GM12865 (cell line): ENCODE measurements around the gene ARMCX4.

Source experiments
- DNase-seq: peaks from one replicate; pipeline ENCODE4 v3.0.0; 2010; ENCODE audit warnings: low read depth
- H3K4me3 ChIP-seq: 2 replicates; pipeline ENCODE4 v1.5.1; 2011; ENCODE audit warnings: mild to moderate bottlenecking, low read depth, low read length, control low read depth
- TF ChIP-seq, protein P1 (sequence below): IDR thresholded peaks from 2 replicates; pipeline ENCODE4 v1.5.1; 2011; ENCODE audit warnings: low read length, control low read depth, low read depth, inconsistent platforms; ENCODE audit not compliant: insufficient read depth; ENCODE audit errors: missing control alignments

The ARMCX4 gene

DNA sequence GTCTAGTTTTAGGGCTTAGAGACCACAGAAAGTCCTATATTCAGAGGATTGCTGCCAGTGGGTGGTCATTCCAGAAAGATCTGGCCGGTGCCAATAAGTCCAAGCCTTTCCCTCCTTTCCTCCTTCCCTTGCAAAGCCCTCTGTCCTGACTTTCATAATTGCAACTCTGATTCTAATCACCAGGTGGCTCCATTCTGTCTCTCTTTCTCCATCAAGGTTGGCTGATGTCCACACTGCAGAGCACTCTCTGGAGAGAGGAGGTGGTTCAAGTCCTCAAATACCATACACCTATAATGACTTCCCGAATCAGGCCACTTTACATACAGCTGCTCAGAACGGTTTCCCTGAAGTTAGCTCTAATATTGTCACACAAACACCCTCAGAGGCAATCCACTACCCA is 22.4 kb upstream of the ARMCX4 start:
- peak; percentile 5 for DNase-seq
- H3K4me3 ChIP-seq = no peak overlapping the region
- TF ChIP-seq, protein P1, sequence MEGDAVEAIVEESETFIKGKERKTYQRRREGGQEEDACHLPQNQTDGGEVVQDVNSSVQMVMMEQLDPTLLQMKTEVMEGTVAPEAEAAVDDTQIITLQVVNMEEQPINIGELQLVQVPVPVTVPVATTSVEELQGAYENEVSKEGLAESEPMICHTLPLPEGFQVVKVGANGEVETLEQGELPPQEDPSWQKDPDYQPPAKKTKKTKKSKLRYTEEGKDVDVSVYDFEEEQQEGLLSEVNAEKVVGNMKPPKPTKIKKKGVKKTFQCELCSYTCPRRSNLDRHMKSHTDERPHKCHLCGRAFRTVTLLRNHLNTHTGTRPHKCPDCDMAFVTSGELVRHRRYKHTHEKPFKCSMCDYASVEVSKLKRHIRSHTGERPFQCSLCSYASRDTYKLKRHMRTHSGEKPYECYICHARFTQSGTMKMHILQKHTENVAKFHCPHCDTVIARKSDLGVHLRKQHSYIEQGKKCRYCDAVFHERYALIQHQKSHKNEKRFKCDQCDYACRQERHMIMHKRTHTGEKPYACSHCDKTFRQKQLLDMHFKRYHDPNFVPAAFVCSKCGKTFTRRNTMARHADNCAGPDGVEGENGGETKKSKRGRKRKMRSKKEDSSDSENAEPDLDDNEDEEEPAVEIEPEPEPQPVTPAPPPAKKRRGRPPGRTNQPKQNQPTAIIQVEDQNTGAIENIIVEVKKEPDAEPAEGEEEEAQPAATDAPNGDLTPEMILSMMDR = no peak

DNA sequence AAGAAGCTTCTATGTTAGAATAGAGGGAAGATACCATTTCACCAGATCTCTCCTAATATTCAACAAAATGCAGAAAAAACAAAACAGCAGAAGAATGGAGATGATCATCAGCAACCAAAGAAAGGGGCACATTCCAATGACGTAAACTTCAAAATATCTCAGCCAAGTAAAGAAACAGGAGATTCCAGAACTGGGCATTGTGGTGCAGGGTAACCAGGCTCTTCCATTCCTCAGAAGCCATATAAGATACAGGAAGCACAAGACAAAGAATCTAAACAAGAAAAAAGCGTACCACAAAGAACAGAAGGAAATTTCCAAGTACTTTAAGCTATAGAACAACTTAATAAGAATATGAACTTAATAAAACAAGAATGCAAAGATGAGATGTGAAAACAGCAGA is 6.9 kb upstream of the ARMCX4 start:
- TF ChIP-seq, protein P1 = no peak
- DNase-seq = no peak
- no peak overlapping the region for H3K4me3 ChIP-seq

DNA sequence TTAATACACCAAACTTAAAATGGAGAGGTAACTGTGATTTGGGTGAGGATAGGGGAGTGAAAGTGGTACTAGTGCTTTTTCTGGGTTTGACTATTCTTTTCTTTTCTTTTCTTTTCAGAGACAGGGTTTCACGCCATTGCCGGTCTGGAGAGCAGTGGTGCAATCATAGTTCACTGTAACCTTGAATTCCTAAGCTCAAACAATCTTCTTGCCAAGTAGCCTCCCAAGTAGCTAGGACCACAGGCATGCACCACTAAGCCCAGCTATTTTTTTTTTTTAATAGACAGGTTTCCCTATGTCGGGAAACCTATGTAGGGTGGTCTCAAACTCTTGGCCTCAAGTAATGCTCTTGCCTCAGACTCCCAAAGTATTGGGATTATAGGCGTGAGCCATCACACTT is 3.0 kb upstream of the ARMCX4 start:
- no peak overlapping the region for H3K4me3 ChIP-seq
- TF ChIP-seq, protein P1 = no peak
- no peak for DNase-seq

DNA sequence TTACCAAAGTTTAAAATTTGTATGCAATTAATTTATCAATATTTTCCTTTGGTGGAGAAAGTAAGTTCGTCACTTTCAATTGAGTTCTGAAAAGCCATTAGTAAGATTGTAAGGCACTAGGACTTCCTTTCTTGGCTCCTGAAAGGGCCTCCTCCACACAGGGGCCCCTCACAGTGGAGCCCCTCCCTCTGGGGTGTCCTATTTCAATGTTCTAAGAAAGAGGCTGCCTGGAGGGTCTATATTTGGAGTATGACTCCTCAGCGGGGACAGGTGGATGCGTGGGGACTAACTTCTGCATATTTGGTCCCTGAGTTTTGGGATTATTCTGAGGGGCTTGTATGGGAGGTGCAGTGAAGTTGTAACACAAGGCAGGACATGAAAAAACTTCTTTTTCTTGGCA is 1.6 kb upstream of the ARMCX4 start:
- DNase-seq = no peak
- TF ChIP-seq, protein P1 = no peak
- no peak overlapping the region for H3K4me3 ChIP-seq

DNA sequence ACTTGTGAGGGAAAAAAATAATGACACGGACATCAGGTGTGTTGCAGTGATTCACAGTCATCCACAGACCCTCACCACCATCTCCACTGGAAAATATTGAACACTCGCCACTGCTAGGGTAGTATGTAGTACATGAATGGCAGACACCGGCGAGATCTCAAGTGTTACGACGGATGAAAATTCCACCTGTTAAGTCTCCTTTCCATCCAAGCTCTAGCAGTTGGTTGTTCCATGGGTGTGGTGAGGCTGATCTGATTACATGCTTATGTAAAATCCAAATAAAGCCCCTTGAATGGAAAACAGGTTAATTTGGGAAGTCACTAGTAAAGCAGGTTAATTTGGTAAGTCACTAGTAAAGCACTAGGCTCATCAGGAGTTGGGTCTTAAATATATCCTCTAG is 1.1 kb upstream of the ARMCX4 start:
- H3K4me3 ChIP-seq = no peak overlapping the region
- TF ChIP-seq, protein P1 = no peak
- DNase-seq = no peak

DNA sequence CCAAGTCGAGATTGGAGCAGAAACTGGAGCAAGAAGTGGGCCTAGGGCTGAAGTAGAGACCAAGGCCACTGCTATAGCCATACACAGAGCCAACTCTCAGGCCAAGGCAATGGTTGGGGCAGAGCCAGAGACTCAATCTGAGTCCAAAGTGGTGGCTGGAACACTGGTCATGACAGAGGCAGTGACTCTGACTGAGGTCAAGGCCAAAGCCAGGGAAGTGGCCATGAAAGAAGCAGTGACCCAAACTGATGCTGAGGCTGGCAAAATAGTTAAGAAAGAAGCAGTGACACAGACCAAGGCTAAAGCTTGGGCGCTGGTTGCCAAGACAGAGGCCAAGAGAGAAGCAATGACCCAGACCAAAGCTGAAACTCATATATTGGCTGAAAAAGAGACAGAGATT is 3.5 kb downstream of the ARMCX4 start:
- TF ChIP-seq, protein P1 = no peak
- no peak for DNase-seq
- no peak overlapping the region for H3K4me3 ChIP-seq

DNA sequence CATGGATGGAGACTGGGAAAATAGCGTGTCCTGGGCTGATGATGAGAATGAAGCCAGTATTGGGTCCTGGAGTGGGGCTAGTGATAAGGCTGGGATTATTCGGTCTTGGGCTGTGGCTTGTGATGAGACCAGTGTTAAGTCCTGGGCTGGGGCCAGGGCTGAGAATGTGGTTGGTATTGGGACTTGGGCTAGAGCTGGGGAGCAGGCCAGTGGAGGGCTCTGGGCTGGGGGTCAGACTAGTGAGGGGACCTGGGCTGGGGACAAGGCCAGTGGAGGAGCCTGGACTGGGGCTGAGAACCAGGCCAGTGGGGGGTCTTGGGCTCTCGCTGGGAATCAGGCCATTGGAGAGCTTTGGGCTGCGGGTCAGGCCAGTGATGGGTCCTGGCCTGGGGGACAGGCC is 6.7 kb downstream of the ARMCX4 start:
- no peak for DNase-seq
- no peak overlapping the region for H3K4me3 ChIP-seq
- TF ChIP-seq, protein P1 = no peak
